K562 (cell line): ENCODE measurements around the gene SEMA4G. TPM values are rescaled to one million over a fixed set of nuclear protein-coding genes. Genes with fewer than 3 reads are reported as not detected.

Experiments
- CC2D1A ChIP-seq: fragments of 450-650 bp; IDR thresholded peaks from 2 replicates; pipeline ENCODE4 v1.6.1; 2017; ENCODE audit warnings: mild to moderate bottlenecking
- CHCHD3 ChIP-seq: fragments of 250-450 bp; sonication (Bioruptor Pico); IDR thresholded peaks from 2 replicates; pipeline ENCODE4 v2.1.2; 2022; ENCODE audit warnings: mild to moderate bottlenecking
- L3MBTL2 ChIP-seq: fragments of 450-650 bp; IDR thresholded peaks from 2 replicates; pipeline ENCODE4 v1.6.1; 2016; ENCODE audit warnings: mild to moderate bottlenecking, moderate library complexity
- MAZ ChIP-seq, 2 experiments: fragments of 450-650 bp in 1 of 2; sonication (generic) in 1 of 2; formaldehyde crosslinking; IDR thresholded peaks in 1 of 2; conservative IDR thresholded peaks in 1 of 2; 2 replicates each; pipeline versions ENCODE4 v1.4.0 to v1.5.0; 2020; ENCODE audit warnings: mild to moderate bottlenecking in 1 of 2, missing genetic modification reagents in 1 of 2
- MEF2A ChIP-seq: IDR thresholded peaks from 2 replicates; pipeline ENCODE4 v1.6.1; 2011; ENCODE audit warnings: low read depth, mild to moderate bottlenecking, low read length, moderate library complexity; ENCODE audit not compliant: control insufficient read depth
- SMC3 ChIP-seq: conservative IDR thresholded peaks from 2 replicates; pipeline ENCODE4 v1.6.1; 2011; ENCODE audit warnings: low read depth, low read length, improper control_type of control experiment; ENCODE audit not compliant: insufficient read depth
- TARDBP ChIP-seq: fragments of 450-650 bp; IDR thresholded peaks from 2 replicates; pipeline ENCODE4 v1.6.1; 2016
- ZKSCAN1 ChIP-seq: fragments of 150-350 bp; IDR thresholded peaks from 2 replicates; pipeline ENCODE4 v1.6.1; 2016; ENCODE audit warnings: low read depth, low read length
- polyA plus RNA-seq, 8 experiments: library from polyadenylated mRNA; depleted of rRNA in 4 of 8; stranded (reverse) in 5 of 8; unstranded in 3 of 8; fragments of >200 nt; fragmentation: Nextera tagmentation in 2 of 8; fragmentation: Illumina TruSeq in 1 of 8; extraction: Ambion mirVana in 2 of 8; extraction: Trizol in 1 of 8; gene quantifications; 2 replicates each; pipeline versions ENCODE4 v1.2.1 to v1.2.3, GENCODE V29; 2011 to 2014; ENCODE audit warnings: inconsistent platforms in 1 of 8, missing spikeins in 1 of 8
- total RNA-seq, 7 experiments: library from RNA; depleted of rRNA in 6 of 7; stranded (reverse); fragments of >200 nt in 6 of 7; fragmentation: Illumina TruSeq in 2 of 7; extraction: Trizol in 2 of 7; gene quantifications; 2 replicates each; pipeline versions ENCODE4 v1.2.1 to v1.2.3, GENCODE V29; 2011 to 2021; ENCODE audit warnings: low replicate concordance in 1 of 7
- TF ChIP-seq, protein P1 (sequence below), 2 experiments: fragments of 450-650 bp; formaldehyde crosslinking in 1 of 2; IDR thresholded peaks; 2 replicates each; pipeline versions ENCODE4 v1.4.0 to v1.6.1; 2014 to 2020; ENCODE audit warnings: mild to moderate bottlenecking in 2 of 2, borderline replicate concordance in 1 of 2, low read depth in 1 of 2
- TF ChIP-seq, protein P2 (sequence below): fragments of 450-650 bp; conservative IDR thresholded peaks from 2 replicates; pipeline ENCODE4 v1.6.1; 2016; ENCODE audit warnings: missing genetic modification characterization, low read depth, mild to moderate bottlenecking, control low read depth, missing compliant biosample characterization

SEMA4G gene
- total and polyA plus RNA-seq, 9 of the 15 experiments (the other 6 are each of a cell fraction or from before 2014, with no cell fraction given) = 0.40 to 7.8 (median 1.8) TPM

DNA sequence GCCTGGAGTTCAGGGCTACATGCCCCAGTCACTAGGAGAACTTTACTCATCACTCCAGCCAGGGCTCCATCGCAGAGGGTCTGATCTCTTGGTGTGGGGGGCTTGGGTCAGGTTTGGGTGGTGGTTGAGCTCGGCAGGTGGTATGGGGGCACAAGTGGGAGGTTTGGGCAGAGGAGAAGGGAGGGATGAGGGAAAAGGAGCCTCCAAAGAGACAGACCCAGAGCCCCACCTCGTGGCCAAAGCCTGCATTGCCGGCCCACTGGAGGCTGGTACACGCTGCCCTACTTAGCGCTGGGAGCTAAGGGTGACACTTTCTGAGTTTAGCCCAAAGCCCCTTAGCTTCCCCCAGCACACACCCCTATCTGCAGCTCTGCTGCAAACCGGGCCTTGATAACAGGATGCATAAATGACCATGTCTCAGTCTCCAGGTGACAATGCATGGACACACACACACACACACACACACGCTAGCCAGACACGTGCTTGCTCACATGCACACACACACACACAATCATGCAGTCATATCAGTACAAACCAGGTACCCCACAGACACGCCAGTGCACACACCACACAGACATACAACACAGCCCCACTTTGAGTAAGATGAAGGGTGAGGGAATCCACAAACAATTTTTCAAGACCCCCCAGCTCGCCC, 45.1 kb downstream of the SEMA4G start (continued):
- TF ChIP-seq, protein P1, sequence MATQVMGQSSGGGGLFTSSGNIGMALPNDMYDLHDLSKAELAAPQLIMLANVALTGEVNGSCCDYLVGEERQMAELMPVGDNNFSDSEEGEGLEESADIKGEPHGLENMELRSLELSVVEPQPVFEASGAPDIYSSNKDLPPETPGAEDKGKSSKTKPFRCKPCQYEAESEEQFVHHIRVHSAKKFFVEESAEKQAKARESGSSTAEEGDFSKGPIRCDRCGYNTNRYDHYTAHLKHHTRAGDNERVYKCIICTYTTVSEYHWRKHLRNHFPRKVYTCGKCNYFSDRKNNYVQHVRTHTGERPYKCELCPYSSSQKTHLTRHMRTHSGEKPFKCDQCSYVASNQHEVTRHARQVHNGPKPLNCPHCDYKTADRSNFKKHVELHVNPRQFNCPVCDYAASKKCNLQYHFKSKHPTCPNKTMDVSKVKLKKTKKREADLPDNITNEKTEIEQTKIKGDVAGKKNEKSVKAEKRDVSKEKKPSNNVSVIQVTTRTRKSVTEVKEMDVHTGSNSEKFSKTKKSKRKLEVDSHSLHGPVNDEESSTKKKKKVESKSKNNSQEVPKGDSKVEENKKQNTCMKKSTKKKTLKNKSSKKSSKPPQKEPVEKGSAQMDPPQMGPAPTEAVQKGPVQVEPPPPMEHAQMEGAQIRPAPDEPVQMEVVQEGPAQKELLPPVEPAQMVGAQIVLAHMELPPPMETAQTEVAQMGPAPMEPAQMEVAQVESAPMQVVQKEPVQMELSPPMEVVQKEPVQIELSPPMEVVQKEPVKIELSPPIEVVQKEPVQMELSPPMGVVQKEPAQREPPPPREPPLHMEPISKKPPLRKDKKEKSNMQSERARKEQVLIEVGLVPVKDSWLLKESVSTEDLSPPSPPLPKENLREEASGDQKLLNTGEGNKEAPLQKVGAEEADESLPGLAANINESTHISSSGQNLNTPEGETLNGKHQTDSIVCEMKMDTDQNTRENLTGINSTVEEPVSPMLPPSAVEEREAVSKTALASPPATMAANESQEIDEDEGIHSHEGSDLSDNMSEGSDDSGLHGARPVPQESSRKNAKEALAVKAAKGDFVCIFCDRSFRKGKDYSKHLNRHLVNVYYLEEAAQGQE (IDR thresholded peaks at IDR 0.05; ENCODE audit: borderline replicate concordance) = peak; percentile 53; the same call in 1 of the 2 replicates
- TF ChIP-seq, protein P1 (CRISPR knock-in tag; IDR thresholded peaks at IDR 0.05; ENCODE audit: low read depth) = no peak
- TF ChIP-seq MAZ (CRISPR knock-in tag; conservative IDR thresholded peaks at IDR 0.05 in 1 of 2, IDR thresholded peaks at IDR 0.05 in 1 of 2) (0 out of 4 replicates have a peak, but pooled peaks of 1 of the 2 experiments have one; percentile 19), SMC3 (peak; percentile 43; the same call in 1 of the 2 replicates), CHCHD3 (CRISPR knock-in tag) (no peak), ZKSCAN1 (peak; percentile 57; the same call in 1 of the 2 replicates), MEF2A (no peak), CC2D1A (peak; percentile 52; the same call in 1 of the 2 replicates), TARDBP (no peak), L3MBTL2 (no peak)
- TF ChIP-seq, protein P2, sequence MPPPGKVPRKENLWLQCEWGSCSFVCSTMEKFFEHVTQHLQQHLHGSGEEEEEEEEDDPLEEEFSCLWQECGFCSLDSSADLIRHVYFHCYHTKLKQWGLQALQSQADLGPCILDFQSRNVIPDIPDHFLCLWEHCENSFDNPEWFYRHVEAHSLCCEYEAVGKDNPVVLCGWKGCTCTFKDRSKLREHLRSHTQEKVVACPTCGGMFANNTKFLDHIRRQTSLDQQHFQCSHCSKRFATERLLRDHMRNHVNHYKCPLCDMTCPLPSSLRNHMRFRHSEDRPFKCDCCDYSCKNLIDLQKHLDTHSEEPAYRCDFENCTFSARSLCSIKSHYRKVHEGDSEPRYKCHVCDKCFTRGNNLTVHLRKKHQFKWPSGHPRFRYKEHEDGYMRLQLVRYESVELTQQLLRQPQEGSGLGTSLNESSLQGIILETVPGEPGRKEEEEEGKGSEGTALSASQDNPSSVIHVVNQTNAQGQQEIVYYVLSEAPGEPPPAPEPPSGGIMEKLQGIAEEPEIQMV (tag) = no peak
